Suppressor macrophage treated with lipopolysaccharide for 1 hour (primary cell): ENCODE measurements around the gene ROCK2.
A peak's percentile ranks its signal among the peaks of the same experiment; 100 is the strongest.

Experiments
- DNase-seq, 3 donors: peaks; one replicate each; pipeline ENCODE4 v3.0.0-alpha.2; 2020 to 2022

The ROCK2 gene

GRCh38 chr2:11307764-11308415, 36.5 kb downstream of the ROCK2 start:
- DNase-seq = no peak

DNA sequence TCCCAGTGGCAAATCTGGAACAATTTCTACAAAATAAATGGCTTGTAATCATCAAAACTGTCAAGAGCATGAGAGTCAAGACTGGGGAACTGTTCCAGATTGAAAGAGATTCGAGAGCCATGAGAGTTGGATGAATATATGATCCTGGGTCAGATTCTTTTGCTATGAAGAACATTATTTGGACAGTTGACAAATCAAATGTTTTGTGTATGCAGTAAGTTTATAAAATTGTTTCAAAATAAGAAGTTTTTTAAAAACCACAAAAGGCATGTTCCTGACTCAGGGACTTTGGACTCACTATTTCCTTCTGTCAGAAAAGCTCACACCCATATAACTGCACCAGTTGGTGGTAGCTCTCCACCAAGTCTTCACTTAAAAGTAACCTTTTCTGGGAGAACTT, 38.5 kb downstream of the ROCK2 start:
- peak in 1 of 3 donors; percentile 33 for DNase-seq

GRCh38 chr2:11305338-11305737, 39.1 kb downstream of the ROCK2 start:
- DNase-seq = no peak

- DNase-seq = no peak
These were observed 40.0 kb downstream of the ROCK2 start for GRCh38 chr2:11304476-11304875.

DNA sequence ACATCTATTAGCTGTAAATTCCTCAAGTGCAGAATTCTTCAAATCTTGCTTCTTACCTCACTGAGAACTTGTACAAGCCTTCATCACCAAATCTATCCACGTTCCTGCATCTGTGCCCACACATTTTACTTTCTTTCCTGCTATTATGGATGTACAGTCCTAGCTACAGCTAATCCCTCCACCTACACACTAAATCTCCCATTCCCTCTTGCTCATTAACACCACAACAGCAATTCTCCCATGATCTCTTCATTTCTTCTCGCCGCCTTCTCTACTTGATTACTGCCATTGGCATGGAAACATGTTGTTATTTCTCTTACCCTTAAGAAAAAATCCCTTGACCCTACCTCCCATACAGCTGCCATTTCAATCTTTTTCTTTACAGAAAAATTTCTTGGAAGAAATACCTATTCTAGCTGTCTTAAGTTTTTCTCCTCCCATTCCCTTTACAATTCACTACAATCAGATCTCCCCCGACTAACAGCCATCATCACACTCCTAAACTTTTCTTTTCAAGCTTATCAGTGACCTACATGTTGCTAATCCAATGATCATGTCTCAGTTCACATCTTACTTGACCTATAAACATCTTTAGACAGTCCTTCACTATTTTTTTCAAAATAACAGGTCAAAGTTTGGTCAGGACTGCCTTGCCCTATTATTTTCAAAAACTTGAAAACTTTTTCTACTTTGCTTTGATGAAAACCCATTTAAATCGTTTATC, 41.0 kb downstream of the ROCK2 start:
- DNase-seq = no peak

DNA sequence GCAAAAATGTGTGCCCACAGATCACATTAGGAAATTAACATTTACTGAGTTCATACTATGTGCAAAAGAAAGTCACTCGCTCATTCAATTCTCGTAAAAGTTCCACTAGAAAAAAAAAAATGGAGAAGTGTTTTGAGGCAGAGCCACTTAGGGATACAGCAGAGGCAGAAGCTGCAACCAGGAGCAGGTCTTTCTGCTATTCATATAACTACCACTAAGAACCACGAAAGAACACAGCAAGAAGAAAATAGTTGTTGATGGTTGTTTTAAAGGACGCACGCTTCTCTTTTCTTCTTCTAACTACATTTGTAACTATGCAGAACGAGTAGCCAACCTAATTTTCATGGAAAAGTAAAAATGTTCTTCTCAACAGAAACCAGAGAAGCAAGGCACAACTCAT, 45.0 kb downstream of the ROCK2 start:
- DNase-seq = no peak

- DNase-seq = no peak
These were observed 45.8 kb downstream of the ROCK2 start for GRCh38 chr2:11298592-11298991.

- no peak for DNase-seq
These were observed 48.0 kb downstream of the ROCK2 start for GRCh38 chr2:11296401-11296800.

DNA sequence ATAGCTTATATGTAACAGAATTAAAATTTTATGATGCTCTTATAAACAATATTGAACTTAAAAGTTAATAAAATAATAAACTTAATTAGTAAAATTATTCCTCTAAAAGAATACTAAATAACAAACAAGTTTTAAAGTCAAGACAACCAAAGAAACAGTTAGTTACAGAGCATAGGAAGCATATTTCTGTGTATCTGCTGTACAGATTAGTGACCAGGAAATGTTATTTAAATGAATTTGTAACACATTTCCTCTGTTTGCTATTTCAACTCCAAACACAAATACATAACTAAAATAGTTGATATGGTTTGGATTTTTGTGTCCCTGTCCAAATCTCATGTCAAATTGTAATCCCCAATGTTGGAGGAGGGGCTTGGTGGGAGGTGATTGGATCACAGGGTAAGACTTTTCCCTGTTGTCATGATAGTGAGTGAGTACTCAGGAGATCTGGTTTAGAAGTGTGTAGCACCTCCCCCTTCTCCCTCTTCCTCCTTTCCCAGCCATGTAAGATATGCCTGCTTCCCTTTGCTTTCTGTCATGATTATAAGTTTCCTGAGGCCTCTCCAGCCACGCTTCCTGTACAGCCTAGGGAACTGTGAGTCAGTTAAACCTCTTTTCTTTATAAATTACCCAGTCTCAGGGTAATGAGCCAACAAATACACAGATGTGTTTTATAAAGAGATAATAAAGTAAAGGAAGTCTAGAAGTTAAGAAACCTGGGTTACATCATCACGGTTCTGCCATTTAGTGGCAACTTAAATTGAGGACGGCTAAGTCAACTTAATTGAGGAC, 51.8 kb downstream of the ROCK2 start:
- DNase-seq = peak in 2 of 3 donors; percentile 13 to 32

GRCh38 chr2:11290713-11291112, 53.7 kb downstream of the ROCK2 start:
- no peak for DNase-seq

- DNase-seq = no peak
These were observed 54.2 kb downstream of the ROCK2 start for GRCh38 chr2:11290211-11290610.

- no peak for DNase-seq
These were observed 56.0 kb downstream of the ROCK2 start for GRCh38 chr2:11288431-11288830.

DNA sequence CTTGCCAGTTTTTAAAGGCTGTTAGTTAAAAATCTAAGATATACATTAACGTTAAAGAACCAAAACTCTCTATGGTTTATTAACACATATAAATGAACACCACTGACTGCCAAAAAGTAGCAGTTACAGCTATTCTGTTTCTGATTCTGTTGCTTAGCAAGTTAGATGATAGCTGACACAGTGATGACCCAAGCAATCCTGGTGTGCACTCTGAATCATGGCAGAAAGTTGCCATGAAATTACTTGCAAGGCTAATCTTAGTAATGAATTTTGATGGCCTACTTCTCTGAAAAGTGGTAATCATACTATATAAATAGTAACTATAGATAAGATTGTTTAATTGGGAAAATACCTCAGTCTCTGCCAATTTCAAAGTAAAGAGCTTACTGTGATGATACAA, 57.7 kb downstream of the ROCK2 start:
- peak in 1 of 3 donors; percentile 44 for DNase-seq

DNA sequence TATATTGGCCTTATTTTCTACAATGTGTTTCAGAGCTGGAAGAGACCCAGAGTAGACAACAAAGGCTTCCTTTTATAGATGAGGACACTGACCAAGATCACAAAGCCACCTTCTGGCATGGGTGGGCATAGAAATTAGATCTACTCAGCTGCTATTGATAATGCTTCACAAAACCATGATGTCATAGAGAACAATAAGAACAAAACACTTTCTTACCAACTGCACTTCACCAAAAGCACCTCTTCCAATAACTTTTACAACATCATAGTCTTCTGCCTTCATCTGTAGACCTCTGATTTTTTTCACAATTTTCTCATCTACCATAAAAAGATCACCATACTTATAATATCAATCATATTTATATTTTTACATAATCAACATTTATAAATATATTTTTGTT, 58.1 kb downstream of the ROCK2 start:
- DNase-seq = no peak

- no peak for DNase-seq
These were observed 58.9 kb downstream of the ROCK2 start for GRCh38 chr2:11285499-11285898.

DNA sequence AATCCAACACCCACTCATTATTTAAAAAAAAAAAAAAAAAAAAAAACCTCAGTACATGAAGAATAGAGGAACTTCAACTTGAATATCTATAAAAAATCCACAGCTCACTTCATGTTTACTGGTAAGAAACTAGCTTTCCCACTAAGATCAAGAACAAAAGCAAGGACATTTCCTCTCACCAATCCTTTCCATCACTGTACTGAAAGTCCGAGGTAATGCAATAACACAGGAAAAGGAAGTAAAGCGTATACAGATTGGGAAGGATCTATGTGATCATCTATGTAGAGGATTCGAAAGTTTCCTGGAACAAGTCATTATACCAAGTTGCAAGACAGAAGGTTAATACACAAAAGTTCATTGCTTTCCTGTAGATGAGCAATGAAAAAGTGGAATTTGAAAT, 63.2 kb downstream of the ROCK2 start:
- peak; percentile 71 to 97 (median 89) for DNase-seq

GRCh38 chr2:11280713-11281112, 63.7 kb downstream of the ROCK2 start:
- DNase-seq = no peak

DNA sequence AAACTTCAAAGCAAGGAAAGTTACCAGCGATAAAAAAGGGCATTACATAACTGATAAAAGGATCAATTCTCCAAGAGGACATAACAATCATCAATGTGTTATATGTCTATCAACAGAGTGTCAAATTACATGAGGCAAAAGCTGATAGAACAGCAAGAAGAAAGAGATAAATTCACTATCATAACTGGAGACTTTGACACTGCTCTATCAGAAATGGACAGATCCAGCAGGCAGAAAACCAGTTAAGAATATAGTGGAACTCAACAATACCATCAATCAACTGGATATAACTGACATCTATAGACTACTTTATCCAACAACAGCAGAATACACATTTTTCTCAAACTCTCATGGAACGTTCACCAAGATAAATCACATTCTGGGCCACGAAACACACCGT, 65.0 kb downstream of the ROCK2 start:
- no peak for DNase-seq

DNA sequence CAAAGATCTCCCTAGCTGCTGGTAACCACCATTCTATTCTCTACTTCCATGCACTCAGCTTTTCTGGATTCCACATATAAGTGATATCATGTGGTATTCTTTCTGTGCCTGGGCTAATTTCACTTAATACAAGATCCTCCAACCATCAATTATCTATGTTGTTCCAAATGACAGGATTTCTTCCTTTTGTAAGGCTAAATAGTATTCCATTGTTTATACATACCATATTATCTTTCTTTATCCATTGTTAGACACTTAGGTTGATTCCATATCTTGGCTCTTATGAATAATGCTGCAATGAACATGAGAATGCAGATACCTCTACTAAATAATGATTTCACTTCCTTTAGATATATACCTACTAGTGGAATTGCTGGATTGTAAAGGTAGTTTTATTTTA, 66.2 kb downstream of the ROCK2 start:
- DNase-seq = no peak

- no peak for DNase-seq
These were observed 68.5 kb downstream of the ROCK2 start for GRCh38 chr2:11275910-11276309.

DNA sequence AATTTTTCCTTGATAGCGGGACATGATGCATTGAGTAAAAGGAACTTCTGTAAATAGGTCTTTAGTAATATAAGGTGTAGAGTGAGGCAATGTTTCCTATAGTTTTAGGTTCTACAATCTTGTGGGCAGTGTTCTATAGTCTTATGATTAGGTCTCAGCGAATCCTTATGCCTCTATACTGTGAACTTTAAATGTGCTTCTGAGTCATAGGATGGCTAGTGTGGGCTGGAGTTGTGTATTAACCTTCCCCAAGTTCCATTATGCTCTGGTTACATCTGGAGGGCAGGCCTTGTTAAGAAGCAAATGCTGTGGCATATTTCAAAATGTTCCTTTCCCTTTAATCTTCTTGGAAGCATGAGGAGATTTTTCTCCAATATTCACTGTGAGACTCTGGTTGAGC, 73.5 kb downstream of the ROCK2 start:
- DNase-seq = peak; percentile 74 to 85 (median 81)

DNA sequence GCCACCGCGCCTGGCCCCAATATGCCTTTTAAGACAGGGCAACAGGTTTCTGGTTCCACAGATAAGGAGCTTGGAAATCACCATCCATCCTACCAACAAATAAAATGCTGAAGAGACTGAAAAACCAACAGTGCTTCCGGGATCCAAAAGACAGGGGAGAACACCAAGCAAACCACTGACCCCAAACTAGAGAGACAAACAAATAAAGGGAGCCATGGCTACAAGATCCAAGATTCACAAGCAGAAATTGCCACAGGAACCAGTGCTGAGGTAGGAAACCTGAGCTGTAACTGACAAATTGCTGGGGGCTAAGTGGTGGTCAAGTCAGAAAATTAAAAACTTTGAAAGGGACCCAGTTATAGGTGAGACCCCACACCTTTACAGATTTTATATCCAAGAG, 76.5 kb downstream of the ROCK2 start:
- DNase-seq = no peak

DNA sequence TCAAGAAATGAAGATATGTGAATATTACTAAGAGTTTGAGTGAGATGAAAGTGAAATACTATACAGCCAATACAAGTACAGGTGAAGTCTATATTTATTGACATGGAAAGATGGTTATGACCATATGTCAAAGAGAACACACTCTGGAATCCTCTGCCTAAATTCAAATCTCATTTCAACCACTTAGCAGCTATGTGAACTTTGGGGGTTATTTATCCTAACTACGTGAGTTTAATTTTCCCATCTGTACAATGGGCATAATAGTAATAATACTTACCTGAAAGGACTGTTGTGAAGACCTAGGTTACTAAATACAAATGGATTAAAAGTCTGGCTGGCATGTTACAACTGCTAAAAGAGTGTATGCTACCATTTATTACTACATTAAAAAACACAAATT, 79.6 kb downstream of the ROCK2 start:
- DNase-seq = no peak

- no peak for DNase-seq
These were observed 80.4 kb downstream of the ROCK2 start for GRCh38 chr2:11264007-11264406.
